HepG2 (cell line): ENCODE measurements around the gene HELZ. TPM values are rescaled to one million over a fixed set of nuclear protein-coding genes. Genes with fewer than 3 reads are reported as not detected.
A peak's percentile ranks its signal among the peaks of the same experiment; 100 is the strongest.

Source experiments
- ATF7 ChIP-seq, 2 experiments: fragments of 450-650 bp in 1 of 2; sonication (generic) in 1 of 2; formaldehyde crosslinking in 1 of 2; IDR thresholded peaks; 2 replicates each; pipeline versions ENCODE4 v1.4.0 to v1.6.1; 2016 to 2020; ENCODE audit warnings: antibody characterized with exemption in 1 of 2, mild to moderate bottlenecking in 1 of 2, missing genetic modification reagents in 1 of 2
- FOXA1 ChIP-seq, 2 experiments: fragments of 450-650 bp in 1 of 2; sonication (generic) in 1 of 2; formaldehyde crosslinking in 1 of 2; IDR thresholded peaks; 2 replicates each; pipeline versions ENCODE4 v1.4.0 to v1.6.1; 2016 to 2020; ENCODE audit warnings: missing genetic modification reagents in 1 of 2
- HDAC2 ChIP-seq: sonication (generic); formaldehyde crosslinking; IDR thresholded peaks from 2 replicates; pipeline ENCODE4 v1.4.0; 2020; ENCODE audit warnings: missing genetic modification reagents
- HNRNPUL1 ChIP-seq: fragments of 200-400 bp; formaldehyde crosslinking; IDR thresholded peaks from 2 replicates; pipeline ENCODE4 v1.6.1; 2017; ENCODE audit warnings: low read depth, mild to moderate bottlenecking, low read length, moderate library complexity
- KAT8 ChIP-seq: IDR thresholded peaks from 2 replicates; pipeline ENCODE4 v1.6.1; 2016; ENCODE audit warnings: missing genetic modification reagents, missing compliant biosample characterization
- KLF11 ChIP-seq: IDR thresholded peaks from 2 replicates; pipeline ENCODE4 v1.6.1; 2016; ENCODE audit warnings: missing compliant biosample characterization
- MATR3 ChIP-seq: sonication (generic); formaldehyde crosslinking; IDR thresholded peaks from 2 replicates; pipeline ENCODE4 v1.4.0; 2020; ENCODE audit warnings: missing genetic modification reagents
- MXD3 ChIP-seq: IDR thresholded peaks from 2 replicates; pipeline ENCODE4 v1.6.1; 2016; ENCODE audit warnings: mild to moderate bottlenecking, missing biosample characterization, missing genetic modification reagents
- NCOA2 ChIP-seq: sonication (generic); formaldehyde crosslinking; IDR thresholded peaks from 2 replicates; pipeline ENCODE4 v1.8.0; 2022; ENCODE audit warnings: inconsistent platforms
- PAWR ChIP-seq: sonication (generic); formaldehyde crosslinking; IDR thresholded peaks from 2 replicates; pipeline ENCODE4 v1.4.0; 2020; ENCODE audit warnings: missing genetic modification reagents, mild to moderate bottlenecking, borderline replicate concordance
- POGK ChIP-seq: sonication (generic); formaldehyde crosslinking; conservative IDR thresholded peaks from 2 replicates; pipeline ENCODE4 v1.8.0; 2022; ENCODE audit warnings: mild to moderate bottlenecking, moderate library complexity, missing genetic modification reagents
- XRCC5 ChIP-seq: fragments of 200-400 bp; formaldehyde crosslinking; optimal IDR thresholded peaks from 2 replicates; pipeline ENCODE3; 2017; ENCODE audit warnings: mild to moderate bottlenecking, low read length
- ZBTB4 ChIP-seq: sonication (generic); formaldehyde crosslinking; IDR thresholded peaks from 2 replicates; pipeline ENCODE4 v1.4.0; 2020; ENCODE audit warnings: missing genetic modification reagents, mild to moderate bottlenecking, borderline replicate concordance
- ZFY ChIP-seq: sonication (generic); formaldehyde crosslinking; IDR thresholded peaks from 2 replicates; pipeline ENCODE4 v1.4.0; 2020; ENCODE audit warnings: missing genetic modification reagents
- ZNF136 ChIP-seq: sonication (generic); formaldehyde crosslinking; IDR thresholded peaks from 2 replicates; pipeline ENCODE4 v1.8.1; 2022; ENCODE audit warnings: low read depth, mild to moderate bottlenecking, moderate library complexity, missing genetic modification reagents
- ZNF441 ChIP-seq: sonication (generic); formaldehyde crosslinking; IDR thresholded peaks from 2 replicates; pipeline ENCODE4 v1.7.0; 2021; ENCODE audit warnings: missing genetic modification reagents, borderline replicate concordance
- ZNF556 ChIP-seq: sonication (generic); formaldehyde crosslinking; IDR thresholded peaks from 2 replicates; pipeline ENCODE4 v1.4.0; 2020; ENCODE audit warnings: mild to moderate bottlenecking, missing genetic modification reagents, borderline replicate concordance
- ZNF576 ChIP-seq: sonication (generic); formaldehyde crosslinking; IDR thresholded peaks from 2 replicates; pipeline ENCODE4 v1.4.0; 2020; ENCODE audit warnings: mild to moderate bottlenecking, missing genetic modification reagents
- ZNF784 ChIP-seq: sonication (generic); formaldehyde crosslinking; IDR thresholded peaks from 2 replicates; pipeline ENCODE4 v1.5.1; 2020; ENCODE audit warnings: missing genetic modification reagents, mild to moderate bottlenecking, borderline replicate concordance
- polyA plus RNA-seq, 8 experiments: library from polyadenylated mRNA; depleted of rRNA in 3 of 8; stranded (reverse) in 7 of 8; unstranded in 1 of 8; fragments of >200 nt; fragmentation: Illumina TruSeq in 4 of 8; extraction: Trizol in 4 of 8; gene quantifications; 2 replicates each; pipeline versions ENCODE4 v1.2.1 to v1.2.3, GENCODE V29; 2011 to 2016; ENCODE audit warnings: low read depth in 4 of 8, missing spikeins in 1 of 8, mixed read lengths in 1 of 8; ENCODE audit not compliant: insufficient read depth in 1 of 8
- total RNA-seq, 5 experiments: library from RNA; depleted of rRNA; stranded (reverse); fragments of >200 nt; fragmentation: Illumina TruSeq; extraction: Trizol; gene quantifications; 2 replicates each; pipeline ENCODE4 v1.2.3, GENCODE V29; 2016; ENCODE audit warnings: low read depth in 1 of 5

HELZ gene
- total and polyA plus RNA-seq, 2 of the 13 experiments (the other 11 are each of a cell fraction or from before 2014, with no cell fraction given), result 35.3 to 52.4 TPM

- TF ChIP-seq KAT8 (peak; percentile 32; the same call in 1 of the 2 replicates), POGK (CRISPR knock-in tag) (no peak), ZNF556 (no peak), FOXA1 (IDR thresholded peaks at IDR 0.05) (no peak), FOXA1 (CRISPR knock-in tag; IDR thresholded peaks at IDR 0.05) (peak; percentile 20; the same call in 1 of the 2 replicates), HNRNPUL1 (no peak), MXD3 (CRISPR knock-in tag) (no peak), MATR3 (CRISPR knock-in tag) (no peak), ZNF136 (no peak), ZBTB4 (CRISPR knock-in tag) (no peak), NCOA2 (CRISPR knock-in tag) (no peak), KLF11 (no peak), ZFY (peak; percentile 65), HDAC2 (peak; percentile 39; the same call in 1 of the 2 replicates), ATF7 (IDR thresholded peaks at IDR 0.05) (peak; percentile 59; the same call in 1 of the 2 replicates), ATF7 (CRISPR knock-in tag; IDR thresholded peaks at IDR 0.05) (peak; percentile 40; the same call in 1 of the 2 replicates), ZNF441 (no peak), PAWR (CRISPR knock-in tag) (no peak), ZNF784 (CRISPR knock-in tag) (no peak), ZNF576 (no peak), XRCC5 (peak; percentile 59)
Measured at GRCh38 chr17:67280279-67280678, 35.3 kb upstream of the HELZ start (continued).
